Transverse colon (tissue), 4 donors: ENCODE results near the gene SERPINA9. TPM values are rescaled to one million over a fixed set of nuclear protein-coding genes. Genes with fewer than 3 reads are reported as not detected.

ENCODE experiments used
- DNase-seq: peaks from one replicate; pipeline ENCODE4 v3.0.0-alpha.2; 2019
- H3K27ac ChIP-seq, 4 donors: fragments of 200-600 bp; sonication (generic); 2 replicates each; pipeline ENCODE4 v1.5.1; 2016 to 2018; ENCODE audit warnings: inconsistent platforms in 4 of 4
- H3K27me3 ChIP-seq: fragments of 200-600 bp; sonication (generic); 2 replicates; pipeline ENCODE4 v1.5.1; 2017; ENCODE audit warnings: inconsistent platforms
- H3K36me3 ChIP-seq, 4 donors: fragments of 200-600 bp; sonication (generic); 2 replicates each; pipeline ENCODE4 v1.5.1; 2017 to 2019; ENCODE audit warnings: inconsistent platforms in 4 of 4
- H3K4me1 ChIP-seq, 4 donors: fragments of 200-600 bp; sonication (generic); 2 replicates each; pipeline ENCODE4 v1.5.1; 2017 to 2020; ENCODE audit warnings: inconsistent platforms in 4 of 4
- H3K4me3 ChIP-seq, 4 donors: fragments of 200-600 bp; sonication (generic); 1 replicate in 1 of 4; 2 replicates in 3 of 4; pipeline versions ENCODE4 v1.5.1 to v1.6.1; 2017 to 2019; ENCODE audit warnings: inconsistent platforms in 4 of 4
- H3K9me3 ChIP-seq, 2 donors: fragments of 200-600 bp; sonication (generic); 2 replicates each; pipeline ENCODE4 v1.5.1; 2017 to 2019; ENCODE audit warnings: inconsistent platforms in 2 of 2
- EP300 ChIP-seq: sonication (generic); formaldehyde crosslinking; IDR thresholded peaks from one replicate; pipeline ENCODE4 v1.6.1; 2017; ENCODE audit warnings: antibody characterized with exemption, low read depth
- POLR2A ChIP-seq: fragments of 450-650 bp; IDR thresholded peaks from one replicate; pipeline ENCODE4 v1.6.1; 2016; ENCODE audit warnings: antibody characterized with exemption, mild to moderate bottlenecking, moderate library complexity
- POLR2AphosphoS5 ChIP-seq, 3 donors: sonication (generic); formaldehyde crosslinking; IDR thresholded peaks; one replicate each; pipeline ENCODE4 v1.6.1; 2016; ENCODE audit warnings: antibody characterized with exemption in 3 of 3
- WGBS, 2 donors: methylation state at CpG; one replicate each; pipeline ENCODE4 v1.1.5; 2018; ENCODE audit warnings: low coverage in 1 of 2; 5-methylcytosine and 5-hydroxymethylcytosine counted together
- in situ Hi-C, 4 donors: fragments of 200-750 bp; cut with MboI; loops; one replicate each; pipeline versions ENCODE4 v1.15.0 to v1.15.1; 2017; ENCODE audit warnings: low sequenced_read_pairs in 3 of 4, low pct_ligation_motif_present in 1 of 4, low pct_unique_long_range_greater_than_20kb in 1 of 4
- intact Hi-C: fragments of 100-400 bp; cut with DNase I; formaldehyde crosslinking; loops from one replicate; pipeline ENCODE4 v1.15.1; 2023; ENCODE audit warnings: low total_unique reads
- total RNA-seq, 4 donors: library from RNA; depleted of rRNA; stranded (reverse); fragments of >200 nt; gene quantifications; one replicate each; pipeline ENCODE4 v1.1.0, GENCODE V29; 2016
- TF ChIP-seq, protein P1 (sequence below), 5 experiments: fragments of 200-600 bp in 3 of 5; fragments of 450-650 bp in 2 of 5; sonication (generic) in 3 of 5; IDR thresholded peaks; 1 replicate in 2 of 5; 2 replicates in 3 of 5; pipeline ENCODE4 v1.5.1; 2016 to 2017; ENCODE audit warnings: antibody characterized with exemption in 5 of 5, inconsistent platforms in 3 of 5, mild to moderate bottlenecking in 2 of 5, moderate library complexity in 1 of 5

SERPINA9 gene
- total RNA-seq, 4 donors from 2014 or later = not detected

DNA sequence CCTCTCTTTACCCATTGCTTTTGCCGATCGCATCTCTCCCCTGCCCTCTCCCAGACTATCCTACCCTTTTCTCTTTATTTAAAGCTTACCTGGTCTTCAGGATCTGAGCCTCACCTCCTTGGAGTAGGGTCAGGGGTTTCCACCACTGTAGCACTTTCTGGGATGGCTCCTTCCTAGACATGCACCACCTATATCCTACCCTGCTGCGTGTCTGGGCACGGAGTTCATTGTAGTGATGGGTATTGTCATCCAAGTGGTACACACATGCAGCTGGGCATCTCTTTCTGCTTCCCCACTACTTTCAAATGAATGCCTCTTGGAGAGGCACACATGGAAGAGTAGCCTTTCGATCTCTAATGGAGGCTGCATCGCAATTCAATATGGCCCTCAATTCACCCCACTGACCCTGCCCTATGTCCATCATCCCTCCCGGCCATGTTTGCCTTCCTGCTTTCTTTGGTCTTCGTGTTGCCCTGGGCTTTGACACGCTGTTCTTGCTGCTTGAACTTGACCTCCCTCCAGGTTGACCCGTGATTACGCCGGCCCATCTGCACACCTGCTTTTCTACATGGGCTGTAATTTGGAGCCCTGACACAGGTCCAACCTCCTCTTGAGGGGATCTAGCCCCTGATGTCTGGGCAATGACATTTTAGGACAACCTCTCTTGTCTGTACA lies 34.3 kb downstream of the SERPINA9 start:
- 92 to 97% methylated on average over 5 to 12 of the region's 12 CpGs for WGBS, 2 donors
- intact Hi-C loops = no loop called here
- in situ Hi-C loops = no loop called here

GRCh38 chr14:94441130-94441529 lies 34.9 kb downstream of the SERPINA9 start:
- Histone ChIP-seq H3K27me3 (peaks cover 20% of the 10 kb centered on the region), H3K9me3 (no peaks in the 10 kb centered on the region), H3K36me3 (no peaks in the 10 kb centered on the region), H3K4me3 (no peak overlapping the region), H3K27ac (no peak overlapping the region), H3K4me1 (no peaks in the 10 kb centered on the region)
- no peak for DNase-seq
- in situ Hi-C loops (no loop called here), intact Hi-C loops (no loop called here)
- TF ChIP-seq POLR2A (no peak), EP300 (no peak), POLR2AphosphoS5 (IDR thresholded peaks at IDR 0.05) (no peak)
- TF ChIP-seq, protein P1, sequence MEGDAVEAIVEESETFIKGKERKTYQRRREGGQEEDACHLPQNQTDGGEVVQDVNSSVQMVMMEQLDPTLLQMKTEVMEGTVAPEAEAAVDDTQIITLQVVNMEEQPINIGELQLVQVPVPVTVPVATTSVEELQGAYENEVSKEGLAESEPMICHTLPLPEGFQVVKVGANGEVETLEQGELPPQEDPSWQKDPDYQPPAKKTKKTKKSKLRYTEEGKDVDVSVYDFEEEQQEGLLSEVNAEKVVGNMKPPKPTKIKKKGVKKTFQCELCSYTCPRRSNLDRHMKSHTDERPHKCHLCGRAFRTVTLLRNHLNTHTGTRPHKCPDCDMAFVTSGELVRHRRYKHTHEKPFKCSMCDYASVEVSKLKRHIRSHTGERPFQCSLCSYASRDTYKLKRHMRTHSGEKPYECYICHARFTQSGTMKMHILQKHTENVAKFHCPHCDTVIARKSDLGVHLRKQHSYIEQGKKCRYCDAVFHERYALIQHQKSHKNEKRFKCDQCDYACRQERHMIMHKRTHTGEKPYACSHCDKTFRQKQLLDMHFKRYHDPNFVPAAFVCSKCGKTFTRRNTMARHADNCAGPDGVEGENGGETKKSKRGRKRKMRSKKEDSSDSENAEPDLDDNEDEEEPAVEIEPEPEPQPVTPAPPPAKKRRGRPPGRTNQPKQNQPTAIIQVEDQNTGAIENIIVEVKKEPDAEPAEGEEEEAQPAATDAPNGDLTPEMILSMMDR (IDR thresholded peaks at IDR 0.05) = no peak
- 84 to 100% methylated on average over 2 to 4 of the region's 4 CpGs for WGBS, 2 donors

More for the DNA sequence above, 34.3 kb downstream of the SERPINA9 start:
- Histone ChIP-seq H3K4me3 (no peak overlapping the region), H3K36me3 (no peaks in the 10 kb centered on the region), H3K27ac (no peak overlapping the region), H3K27me3 (peaks cover 15% of the 10 kb centered on the region), H3K9me3 (no peaks in the 10 kb centered on the region), H3K4me1 (no peaks in the 10 kb centered on the region)
- TF ChIP-seq POLR2AphosphoS5 (IDR thresholded peaks at IDR 0.05) (no peak), POLR2A (no peak), EP300 (no peak)
- TF ChIP-seq, protein P1 (IDR thresholded peaks at IDR 0.05) = no peak
- no peak for DNase-seq

GRCh38 chr14:94439453-94440057 lies 36.4 kb downstream of the SERPINA9 start:
- H3K4me3 ChIP-seq = no peak overlapping the region
- H3K36me3 ChIP-seq = no peaks in the 10 kb centered on the region
- WGBS, 2 donors = 71 to 80% methylated on average over 1 to 5 of the region's 5 CpGs
- H3K27me3 ChIP-seq = peaks cover 29% of the 10 kb centered on the region
- no peaks in the 10 kb centered on the region for H3K4me1 ChIP-seq
- no peaks in the 10 kb centered on the region for H3K9me3 ChIP-seq
- H3K27ac ChIP-seq = no peak overlapping the region
- intact Hi-C loops = no loop called here
- in situ Hi-C loops = no loop called here
- no peak for DNase-seq
- TF ChIP-seq, protein P1 (IDR thresholded peaks at IDR 0.05) = no peak
- TF ChIP-seq EP300 (no peak), POLR2A (no peak), POLR2AphosphoS5 (IDR thresholded peaks at IDR 0.05) (no peak)

DNA sequence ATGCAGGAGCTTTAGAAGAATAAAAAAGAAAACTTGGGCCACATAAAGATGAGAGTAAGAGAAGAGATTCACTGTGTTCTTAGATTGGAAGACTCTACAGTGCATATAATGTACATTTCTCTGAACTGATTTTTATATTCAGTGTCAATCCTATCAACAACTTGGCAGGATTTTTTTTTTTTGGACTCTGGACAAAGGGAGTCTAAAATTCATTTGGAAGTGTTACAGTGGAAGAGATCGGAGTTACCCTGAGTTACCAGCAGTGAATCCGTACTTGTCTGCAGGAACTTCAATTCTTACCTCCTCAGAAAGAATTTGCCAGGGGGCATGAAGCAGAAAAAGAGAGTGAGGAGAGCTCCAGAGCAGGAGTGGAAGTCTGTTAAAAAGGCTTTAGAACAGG lies 47.4 kb downstream of the SERPINA9 start:
- H3K36me3 ChIP-seq = no peaks in the 10 kb centered on the region
- no peak overlapping the region for H3K4me3 ChIP-seq
- in situ Hi-C loops = no loop called here
- TF ChIP-seq POLR2AphosphoS5 (IDR thresholded peaks at IDR 0.05) = no peak
- TF ChIP-seq EP300 = no peak
- TF ChIP-seq, protein P1 (IDR thresholded peaks at IDR 0.05) = no peak
- no peak for TF ChIP-seq POLR2A
- no peaks in the 10 kb centered on the region for H3K4me1 ChIP-seq
- 52 to 60% methylated on average over 2 of the region's 2 CpGs for WGBS, 2 donors
- intact Hi-C loops = no loop called here
- DNase-seq = no peak
- H3K9me3 ChIP-seq = no peaks in the 10 kb centered on the region
- H3K27ac ChIP-seq = no peak overlapping the region
- peaks cover 17% of the 10 kb centered on the region for H3K27me3 ChIP-seq
